Ishikawa (cell line): ENCODE data around the gene CD74.

Experiments
- CEBPB ChIP-seq: IDR thresholded peaks from 2 replicates; pipeline ENCODE4 v1.6.1; 2012
- CREB1 ChIP-seq: IDR thresholded peaks from 2 replicates; pipeline ENCODE4 v1.6.1; 2012; ENCODE audit warnings: low read depth
- EP300 ChIP-seq: IDR thresholded peaks from 2 replicates; pipeline ENCODE4 v1.6.1; 2012; ENCODE audit warnings: borderline replicate concordance
- MAX ChIP-seq: IDR thresholded peaks from 2 replicates; pipeline ENCODE4 v1.6.1; 2012
- NFIC ChIP-seq: IDR thresholded peaks from 2 replicates; pipeline ENCODE4 v1.6.1; 2012
- RAD21 ChIP-seq: IDR thresholded peaks from 2 replicates; pipeline ENCODE4 v1.6.1; 2012; ENCODE audit warnings: low read depth
- REST ChIP-seq: IDR thresholded peaks from 2 replicates; pipeline ENCODE4 v1.6.1; 2012; ENCODE audit warnings: low read depth, mild to moderate bottlenecking
- TAF1 ChIP-seq: IDR thresholded peaks from 2 replicates; pipeline ENCODE4 v1.6.1; 2012; ENCODE audit warnings: low read depth, mild to moderate bottlenecking
- TCF12 ChIP-seq: IDR thresholded peaks from 2 replicates; pipeline ENCODE4 v1.6.1; 2012; ENCODE audit warnings: low read depth
- TEAD4 ChIP-seq: IDR thresholded peaks from 2 replicates; pipeline ENCODE4 v1.6.1; 2012
- USF1 ChIP-seq: IDR thresholded peaks from 2 replicates; pipeline ENCODE4 v1.6.1; 2012
- YY1 ChIP-seq: IDR thresholded peaks from 2 replicates; pipeline ENCODE4 v1.6.1; 2012; ENCODE audit warnings: low read depth

- no peak for TF ChIP-seq MAX
- TF ChIP-seq EP300 = no peak
- no peak for TF ChIP-seq YY1
- TF ChIP-seq TAF1 = no peak
- no peak for TF ChIP-seq RAD21
- no peak for TF ChIP-seq CREB1
- TF ChIP-seq TEAD4 = no peak
- TF ChIP-seq REST = no peak
- no peak for TF ChIP-seq TCF12
- no peak for TF ChIP-seq NFIC
- TF ChIP-seq USF1 = no peak
- TF ChIP-seq CEBPB = no peak
Observed at GRCh38 chr5:150422758-150423157, 10.0 kb upstream of the CD74 start.
